HG03575 (cell line): ENCODE results near the gene HYDIN.
"Not testable (repeated sequence)": the region's sequence is repeated elsewhere in the genome, so short reads cannot be mapped to it uniquely, and the experiment has no call there.

Experiments used
- ATAC-seq: cut with Tn5 transposase; IDR thresholded peaks from one replicate; pipeline ENCODE4 v1.9.1; 2021; ENCODE audit not compliant: unreplicated experiment, insufficient number of reproducible peaks, low FRiP score; ENCODE audit errors: extremely low read depth

HYDIN gene

DNA sequence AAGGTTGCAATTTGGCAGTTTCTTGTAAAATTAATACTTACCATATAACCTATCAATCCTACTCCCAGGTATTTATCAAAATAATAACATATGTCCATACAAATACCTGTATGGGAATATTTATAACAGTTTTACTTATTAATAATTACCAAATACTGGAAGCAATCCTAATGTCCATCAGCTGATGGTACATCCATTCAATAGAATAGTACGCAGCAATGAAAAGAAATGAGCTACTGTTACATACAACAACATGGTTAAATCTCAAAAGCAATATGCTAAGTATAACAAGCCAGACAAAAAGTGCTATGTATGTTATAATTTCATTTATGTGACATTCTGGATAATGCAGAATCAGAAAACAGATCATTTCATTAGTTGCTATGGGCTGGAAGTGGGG is 1.2 kb downstream of the HYDIN start:
- no peak for ATAC-seq

DNA sequence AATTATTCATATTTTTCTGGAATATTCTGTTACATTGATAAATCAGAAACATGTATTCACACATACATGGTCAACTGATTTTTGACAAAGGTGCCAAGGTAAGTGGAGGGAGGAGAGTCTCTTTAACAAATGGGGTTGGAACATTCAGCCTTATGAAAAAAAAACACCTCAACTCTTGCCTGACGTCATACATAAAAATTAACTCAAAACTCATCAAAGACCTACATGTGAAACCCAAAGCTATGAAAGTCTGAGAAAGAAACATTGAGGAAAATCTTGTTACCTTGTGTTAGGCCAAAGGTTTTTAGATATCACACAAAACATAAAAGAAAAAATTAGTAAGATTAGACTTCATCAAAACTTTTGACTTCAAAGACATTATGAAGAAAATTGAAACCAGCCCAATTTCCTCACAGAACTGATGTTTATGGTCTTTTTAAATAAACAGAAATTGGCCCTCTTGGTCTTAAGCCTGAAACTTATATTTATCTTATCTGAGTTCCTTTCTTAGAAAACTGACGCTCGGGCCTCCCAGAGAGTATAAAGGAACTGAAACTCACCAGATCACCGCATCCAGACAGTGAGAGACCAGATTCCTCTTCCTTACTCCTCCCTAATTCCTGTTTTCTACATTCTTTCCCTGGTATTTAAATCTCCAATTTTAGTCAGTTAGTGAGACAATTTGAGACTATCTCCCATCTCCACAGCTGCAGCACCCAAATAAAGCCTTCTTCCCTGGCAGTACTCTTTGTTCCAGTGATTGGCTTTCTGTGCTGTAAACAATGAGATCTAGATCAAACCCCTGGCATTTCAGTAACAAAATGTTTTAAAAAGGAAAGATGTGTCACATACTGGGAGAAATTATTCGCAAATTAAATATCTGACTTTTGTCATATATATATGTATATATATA is 4.0 kb downstream of the HYDIN start:
- no peak for ATAC-seq

GRCh38 chr16:71225145-71225544 is 5.4 kb downstream of the HYDIN start:
- ATAC-seq, result no peak

GRCh38 chr16:71218306-71218963 is 12.1 kb downstream of the HYDIN start:
- ATAC-seq, result no peak

GRCh38 chr16:71217506-71217905 is 13.0 kb downstream of the HYDIN start:
- ATAC-seq, result no peak

GRCh38 chr16:71216714-71217113 is 13.8 kb downstream of the HYDIN start:
- no peak for ATAC-seq

DNA sequence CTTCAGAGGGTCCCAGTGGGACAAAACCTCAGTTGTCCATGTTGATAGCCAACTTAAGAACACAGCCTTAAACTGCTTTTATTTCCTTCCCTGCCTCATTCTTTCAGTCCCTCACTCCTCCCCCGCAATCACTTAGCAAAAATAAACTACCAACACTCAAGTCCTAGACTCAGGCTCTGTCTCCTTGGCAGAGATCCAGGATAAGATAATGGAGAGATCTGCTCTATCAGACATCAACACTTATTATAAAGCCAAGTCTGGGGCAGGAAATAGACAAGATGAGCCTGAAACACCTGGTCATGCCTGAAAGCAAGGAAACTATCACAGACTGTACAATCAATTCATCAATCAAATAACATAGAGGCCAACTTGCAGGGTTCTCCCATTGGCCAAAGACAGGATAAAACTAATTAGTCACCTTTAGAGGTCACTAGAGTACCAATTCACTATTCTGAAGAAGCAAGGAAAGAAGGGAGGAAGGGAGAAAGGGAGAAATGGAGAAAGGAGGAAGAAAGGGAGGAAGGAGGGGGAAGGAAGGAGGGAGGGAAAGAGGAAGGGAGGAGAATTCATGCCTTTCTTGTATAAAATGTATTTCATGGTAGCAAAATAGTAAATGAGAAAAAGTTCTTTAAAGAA is 15.7 kb downstream of the HYDIN start:
- no peak for ATAC-seq

DNA sequence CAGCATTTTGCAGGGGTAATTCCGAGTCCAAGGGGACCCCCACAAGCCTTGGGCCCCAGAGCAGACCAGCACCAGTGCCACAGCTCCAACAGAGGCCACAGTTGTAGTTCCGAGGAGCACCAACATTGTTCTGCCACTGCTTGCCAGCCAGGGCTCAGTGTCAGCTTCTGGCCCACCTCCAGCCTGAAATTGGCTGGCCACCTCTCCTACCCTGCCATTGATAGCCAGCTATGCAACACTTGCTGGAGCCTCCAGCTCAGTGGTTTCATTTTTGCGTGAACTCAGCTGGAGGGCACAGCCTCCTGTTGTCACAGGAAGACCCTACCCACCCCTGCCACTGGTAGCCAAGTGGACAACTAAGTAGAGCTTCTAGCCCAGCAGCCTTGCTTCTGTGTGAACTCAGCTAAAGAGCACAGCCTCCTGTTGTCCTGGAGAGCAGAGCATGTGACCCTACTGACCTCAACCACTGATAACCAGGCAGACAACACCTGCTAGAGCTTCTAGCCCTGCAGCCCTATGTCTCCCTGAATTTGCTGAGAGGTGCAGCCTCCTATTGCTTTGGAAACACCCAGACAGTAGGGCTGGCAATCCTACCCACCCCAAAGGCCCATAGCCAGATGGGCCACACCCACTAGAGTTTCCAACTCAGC is 24.9 kb downstream of the HYDIN start:
- ATAC-seq, result no peak

DNA sequence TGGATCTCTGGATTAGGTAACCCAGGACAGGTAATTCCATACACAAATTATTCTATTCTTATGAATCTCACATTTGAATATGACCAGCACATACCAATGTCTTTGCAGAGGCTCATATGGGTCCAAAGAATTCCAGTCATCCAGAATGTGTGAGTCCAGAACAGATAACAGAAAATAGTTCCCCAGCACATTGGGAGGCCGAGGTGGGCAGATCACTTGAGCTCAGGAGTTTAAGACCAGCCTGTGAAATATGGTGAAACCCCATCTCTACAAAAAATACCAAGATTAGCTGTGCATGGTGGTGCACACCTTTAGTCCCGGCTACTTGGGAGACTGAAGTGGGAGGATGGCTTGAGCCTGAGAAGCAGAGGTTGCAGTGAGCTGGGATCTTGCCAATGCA is 26.9 kb downstream of the HYDIN start:
- ATAC-seq, result no peak

- ATAC-seq, result no peak
Measured at GRCh38 chr16:71201556-71201955, 29.0 kb downstream of the HYDIN start.

DNA sequence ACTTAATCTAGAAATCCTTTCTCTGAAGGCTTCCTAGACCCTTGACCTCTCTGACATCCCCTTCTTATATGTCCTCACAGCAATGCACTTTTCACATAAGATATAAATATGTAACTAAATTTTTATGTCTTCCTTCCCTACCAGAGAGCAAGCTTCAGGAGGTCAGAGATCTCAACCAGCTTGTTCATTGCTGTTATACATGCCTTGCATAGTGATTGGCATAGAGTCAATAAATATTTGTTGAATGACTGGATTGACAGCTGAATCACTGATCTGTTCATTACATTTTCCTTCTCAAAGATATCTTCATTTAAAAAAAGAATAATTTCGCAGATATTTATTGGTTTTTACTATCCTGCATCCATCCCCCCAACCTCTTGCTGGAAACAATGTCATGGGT is 29.5 kb downstream of the HYDIN start:
- no peak for ATAC-seq

- ATAC-seq, result no peak
Measured at GRCh38 chr16:71198408-71198807, 32.1 kb downstream of the HYDIN start.

DNA sequence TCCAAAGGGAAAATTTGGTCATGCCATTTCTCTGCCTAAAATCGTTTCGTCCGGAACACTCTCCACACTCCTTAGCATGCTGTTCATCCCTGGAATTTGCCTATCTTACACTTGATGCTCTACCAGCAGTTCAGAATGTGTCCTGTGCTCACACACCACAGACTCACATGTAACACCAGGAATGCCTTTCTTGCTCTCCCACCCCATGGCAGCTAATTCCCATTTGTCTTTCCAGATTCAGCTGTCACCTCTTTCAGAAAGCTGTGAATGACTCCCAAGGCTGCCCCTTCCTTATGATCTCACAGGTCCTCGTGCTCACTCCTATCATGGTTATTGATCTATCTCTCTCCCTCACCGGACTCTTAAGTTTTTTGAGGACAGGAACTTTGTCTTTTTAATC is 38.1 kb downstream of the HYDIN start:
- no peak for ATAC-seq

- ATAC-seq, result no peak
Measured at GRCh38 chr16:71188956-71189712, 41.4 kb downstream of the HYDIN start.

DNA sequence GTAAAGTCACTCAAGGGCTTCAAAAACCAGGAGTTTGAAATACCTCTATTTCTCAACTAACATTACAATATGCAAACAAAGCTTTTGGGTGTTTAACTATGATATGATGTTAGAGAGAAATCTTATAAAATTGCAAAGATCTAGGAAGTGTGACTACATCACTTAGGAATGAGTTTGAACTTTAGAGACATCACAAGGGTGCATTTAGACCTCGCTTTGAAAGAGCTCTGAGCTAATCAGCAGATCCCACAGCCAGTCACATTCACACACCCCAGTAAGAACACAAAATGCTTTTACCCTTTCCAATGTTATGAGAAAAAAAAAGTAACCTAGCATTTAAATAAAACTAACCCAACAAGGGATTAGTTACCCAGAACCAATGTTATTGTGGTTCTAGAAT is 45.2 kb downstream of the HYDIN start:
- no peak for ATAC-seq

- ATAC-seq, result no peak
Measured at GRCh38 chr16:71179569-71179968, 51.0 kb downstream of the HYDIN start.

- no peak for ATAC-seq
Measured at GRCh38 chr16:71172481-71173207, 57.9 kb downstream of the HYDIN start.

DNA sequence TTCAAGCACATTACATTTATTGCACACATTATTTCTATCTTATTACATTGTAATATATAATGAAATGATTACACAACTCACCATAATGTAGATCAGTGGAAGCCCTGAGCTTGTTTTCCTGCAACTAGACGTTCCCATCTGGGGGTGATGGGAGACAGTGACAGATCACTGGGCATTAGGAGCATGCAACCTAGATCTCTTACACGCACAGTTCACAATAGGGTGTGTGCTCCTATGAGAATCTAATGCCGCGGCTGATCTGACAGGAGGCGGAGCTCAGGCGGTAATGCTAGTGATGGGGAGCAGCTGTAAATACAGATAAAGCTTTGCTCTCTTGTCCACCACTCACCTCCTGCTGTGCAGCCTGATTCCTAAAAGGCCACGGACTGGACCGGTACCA is 69.5 kb downstream of the HYDIN start:
- not testable (repeated sequence) for ATAC-seq
